ENCODE results near the gene SPACA6.

Gene SPACA6

GRCh38 chr19:51726049-51726448 is 32.9 kb downstream of the SPACA6 start:
- TF ChIP-seq CTCF (IDR thresholded peaks at IDR 0.05; ENCODE audit: insufficient read depth, low read length, poor library complexity, severe bottlenecking) (no peak), EZH2phosphoT487 (conservative IDR thresholded peaks at IDR 0.05; ENCODE audit: low read length) (no peak)
- Histone ChIP-seq H3K4me2 (ENCODE audit: low read depth, low read length, poor library complexity, severe bottlenecking) (no peak overlapping the region), H3K9me2 (replicated peaks; ENCODE audit: insufficient read depth, low read length) (no peaks in the 10 kb centered on the region), H3F3A (ENCODE audit: insufficient read depth) (no peaks in the 10 kb centered on the region), H4K20me1 (ENCODE audit: low read depth, low read length) (no peaks in the 10 kb centered on the region), H3K9ac (ENCODE audit: low read length) (no peak overlapping the region), H2AFZ (ENCODE audit: low read depth, low read length, severe bottlenecking) (no peak overlapping the region), H3K9me3 (ENCODE audit: insufficient read depth, low read length) (no peaks in the 10 kb centered on the region), H3K4me3 (ENCODE audit: insufficient read depth, low read length, poor library complexity, severe bottlenecking) (no peak overlapping the region), H3K79me2 (ENCODE audit: insufficient read depth, low read length) (no peaks in the 10 kb centered on the region), H3K27me3 (ENCODE audit: low read length) (no peaks in the 10 kb centered on the region), H3K27ac (ENCODE audit: low read depth, low read length) (no peak overlapping the region), H3K36me3 (ENCODE audit: low read length) (no peaks in the 10 kb centered on the region)

- Histone ChIP-seq H3K27me3 (ENCODE audit: low read length) (no peaks in the 10 kb centered on the region), H4K20me1 (ENCODE audit: low read depth, low read length) (no peaks in the 10 kb centered on the region), H3K36me3 (ENCODE audit: low read length) (no peaks in the 10 kb centered on the region), H2AFZ (ENCODE audit: low read depth, low read length, severe bottlenecking) (no peak overlapping the region), H3K27ac (ENCODE audit: low read depth, low read length) (no peak overlapping the region), H3K79me2 (ENCODE audit: insufficient read depth, low read length) (no peaks in the 10 kb centered on the region), H3K9me2 (replicated peaks; ENCODE audit: insufficient read depth, low read length) (no peaks in the 10 kb centered on the region), H3F3A (ENCODE audit: insufficient read depth) (no peaks in the 10 kb centered on the region), H3K4me3 (ENCODE audit: insufficient read depth, low read length, poor library complexity, severe bottlenecking) (no peak overlapping the region), H3K9me3 (ENCODE audit: insufficient read depth, low read length) (no peaks in the 10 kb centered on the region), H3K4me2 (ENCODE audit: low read depth, low read length, poor library complexity, severe bottlenecking) (no peak overlapping the region), H3K9ac (ENCODE audit: low read length) (no peak overlapping the region)
- TF ChIP-seq EZH2phosphoT487 (conservative IDR thresholded peaks at IDR 0.05; ENCODE audit: low read length) (no peak), CTCF (IDR thresholded peaks at IDR 0.05; ENCODE audit: insufficient read depth, low read length, poor library complexity, severe bottlenecking) (no peak)
Observed at GRCh38 chr19:51727349-51727880, 34.3 kb downstream of the SPACA6 start.

GRCh38 chr19:51729781-51730180 is 36.7 kb downstream of the SPACA6 start:
- H3K36me3 ChIP-seq (ENCODE audit: low read length): no peaks in the 10 kb centered on the region
- TF ChIP-seq CTCF (IDR thresholded peaks at IDR 0.05; ENCODE audit: insufficient read depth, low read length, poor library complexity, severe bottlenecking) (no peak), EZH2phosphoT487 (conservative IDR thresholded peaks at IDR 0.05; ENCODE audit: low read length) (no peak)
- no peaks in the 10 kb centered on the region for H4K20me1 ChIP-seq (ENCODE audit: low read depth, low read length)
- H2AFZ ChIP-seq (ENCODE audit: low read depth, low read length, severe bottlenecking): no peak overlapping the region
- no peak overlapping the region for H3K4me2 ChIP-seq (ENCODE audit: low read depth, low read length, poor library complexity, severe bottlenecking)
- no peak overlapping the region for H3K9ac ChIP-seq (ENCODE audit: low read length)
- no peaks in the 10 kb centered on the region for H3K27me3 ChIP-seq (ENCODE audit: low read length)
- no peaks in the 10 kb centered on the region for H3K9me3 ChIP-seq (ENCODE audit: insufficient read depth, low read length)
- H3K4me3 ChIP-seq (ENCODE audit: insufficient read depth, low read length, poor library complexity, severe bottlenecking): no peak overlapping the region
- no peaks in the 10 kb centered on the region for H3F3A ChIP-seq (ENCODE audit: insufficient read depth)
- no peaks in the 10 kb centered on the region for H3K9me2 ChIP-seq (replicated peaks; ENCODE audit: insufficient read depth, low read length)
- no peaks in the 10 kb centered on the region for H3K79me2 ChIP-seq (ENCODE audit: insufficient read depth, low read length)
- no peak overlapping the region for H3K27ac ChIP-seq (ENCODE audit: low read depth, low read length)
